Mesothelial cell of epicardium (in vitro differentiated cells): ENCODE data around the gene STARD7. TPM values are rescaled to one million over a fixed set of nuclear protein-coding genes. Genes with fewer than 3 reads are reported as not detected.

Experiments used
- DNase-seq, 2 experiments: peaks; one replicate each; pipeline ENCODE4 v3.0.0; 2021; ENCODE audit warnings: low spot score in 2 of 2; ENCODE audit not compliant: unreplicated experiment in 2 of 2
- H3K27ac Mint-ChIP-seq: 2 replicates; pipeline ENCODE4 v1.8.0; 2021; ENCODE audit warnings: mixed read lengths
- H3K27me3 Mint-ChIP-seq: 2 replicates; pipeline ENCODE4 v1.8.0; 2021; ENCODE audit warnings: low read depth, mixed read lengths
- H3K36me3 Mint-ChIP-seq: 2 replicates; pipeline ENCODE4 v1.8.0; 2021; ENCODE audit warnings: mixed read lengths
- H3K4me1 Mint-ChIP-seq: 2 replicates; pipeline ENCODE4 v1.8.0; 2021; ENCODE audit warnings: mixed read lengths
- H3K4me3 Mint-ChIP-seq: 2 replicates; pipeline ENCODE4 v1.8.0; 2021; ENCODE audit warnings: mild to moderate bottlenecking, moderate library complexity, mixed read lengths
- H3K9me3 Mint-ChIP-seq: 2 replicates; pipeline ENCODE4 v1.8.0; 2021; ENCODE audit warnings: mixed read lengths
- CTCF ChIP-seq: fragments of 200-600 bp; sonication (generic); IDR thresholded peaks from one replicate; pipeline ENCODE4 v1.5.0; 2021; ENCODE audit warnings: antibody characterized with exemption; ENCODE audit not compliant: unreplicated experiment
- total RNA-seq: library from RNA; stranded (reverse); gene quantifications from 3 replicates; pipeline ENCODE4 v1.2.1, GENCODE V29; 2021

The STARD7 gene
- total RNA-seq, 1 donor from 2014 or later, result 108 TPM

- Mint-ChIP-seq H3K4me3 (no peak overlapping the region), H3K36me3 (no peaks in the 10 kb centered on the region), H3K27ac (no peak overlapping the region), H3K9me3 (no peaks in the 10 kb centered on the region), H3K27me3 (peaks cover 11% of the 10 kb centered on the region), H3K4me1 (peaks cover 20% of the 10 kb centered on the region)
- no peak for TF ChIP-seq CTCF
- DNase-seq, result peak in 1 of 2 experiments; percentile 8
Observed at GRCh38 chr2:96140941-96141623, 67.5 kb downstream of the STARD7 start.

- no peak for DNase-seq
- no peak overlapping the region for H3K27ac Mint-ChIP-seq
- H3K4me3 Mint-ChIP-seq, result no peak overlapping the region
- H3K9me3 Mint-ChIP-seq, result no peaks in the 10 kb centered on the region
- peaks cover 11% of the 10 kb centered on the region for H3K4me1 Mint-ChIP-seq
- peaks cover 26% of the 10 kb centered on the region for H3K27me3 Mint-ChIP-seq
- H3K36me3 Mint-ChIP-seq, result no peaks in the 10 kb centered on the region
- no peak for TF ChIP-seq CTCF
Observed at GRCh38 chr2:96139181-96139758, 69.4 kb downstream of the STARD7 start.

- TF ChIP-seq CTCF, result peak; percentile 21
- Mint-ChIP-seq H3K9me3 (no peaks in the 10 kb centered on the region), H3K27me3 (peaks cover 32% of the 10 kb centered on the region), H3K27ac (no peak within 1 kb of the TSS), H3K4me3 (peak within 1 kb of the TSS; percentile 17), H3K4me1 (peaks cover 4% of the 10 kb centered on the region), H3K36me3 (no peaks in the 10 kb centered on the region)
- DNase-seq, result peak in 1 of 2 experiments; percentile 68
Observed at GRCh38 chr2:96138179-96139145, 70.2 kb downstream of the STARD7 start, which contains the start of gene ASTL. Gene ASTL, minus strand, starts transcription at chr2:96138502. Its CDS starts 66 bp downstream, at chr2:96138436.

GRCh38 chr2:96137321-96138178 is 71.1 kb downstream of the STARD7 start:
- Mint-ChIP-seq H3K4me1 (peaks cover 2% of the 10 kb centered on the region), H3K36me3 (no peaks in the 10 kb centered on the region), H3K27ac (no peak overlapping the region), H3K9me3 (no peaks in the 10 kb centered on the region), H3K27me3 (peaks cover 36% of the 10 kb centered on the region), H3K4me3 (no peak overlapping the region)
- TF ChIP-seq CTCF, result no peak
- no peak for DNase-seq
